Breast epithelium (tissue), 3 donors: ENCODE data around the gene ALPI.

Experiments used
- POLR2A ChIP-seq: fragments of 450-650 bp; IDR thresholded peaks from one replicate; pipeline ENCODE4 v1.6.1; 2016; ENCODE audit warnings: antibody characterized with exemption, mild to moderate bottlenecking, moderate library complexity
- POLR2AphosphoS5 ChIP-seq, 3 donors: sonication (generic); formaldehyde crosslinking; IDR thresholded peaks; one replicate each; pipeline ENCODE4 v1.6.1; 2017; ENCODE audit warnings: antibody characterized with exemption in 3 of 3
- TF ChIP-seq, protein P1 (sequence below), 3 donors: fragments of 450-650 bp; IDR thresholded peaks; one replicate each; pipeline ENCODE4 v1.5.1; 2016 to 2017; ENCODE audit warnings: antibody characterized with exemption in 3 of 3, mild to moderate bottlenecking in 3 of 3, moderate library complexity in 3 of 3

DNA sequence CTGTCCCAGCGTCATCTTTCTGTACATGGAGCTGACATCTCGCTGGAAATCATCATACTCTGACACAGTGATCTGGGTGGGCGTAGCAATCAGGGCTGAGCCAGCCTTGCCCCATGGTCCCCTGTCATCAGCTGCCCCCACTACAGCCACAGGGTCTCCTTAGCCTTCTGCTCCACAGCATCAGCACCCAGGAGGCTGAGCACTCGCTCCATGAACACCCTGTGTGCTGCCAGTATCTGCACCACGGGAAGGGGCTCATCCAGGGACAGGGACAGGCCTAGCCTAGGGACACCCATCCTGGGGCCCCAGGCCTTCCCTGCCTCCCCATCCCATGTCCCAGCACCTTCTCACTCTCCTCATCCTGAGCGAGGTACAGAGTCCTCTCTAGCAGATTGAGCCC is 37.9 kb upstream of the ALPI start:
- TF ChIP-seq, protein P1, sequence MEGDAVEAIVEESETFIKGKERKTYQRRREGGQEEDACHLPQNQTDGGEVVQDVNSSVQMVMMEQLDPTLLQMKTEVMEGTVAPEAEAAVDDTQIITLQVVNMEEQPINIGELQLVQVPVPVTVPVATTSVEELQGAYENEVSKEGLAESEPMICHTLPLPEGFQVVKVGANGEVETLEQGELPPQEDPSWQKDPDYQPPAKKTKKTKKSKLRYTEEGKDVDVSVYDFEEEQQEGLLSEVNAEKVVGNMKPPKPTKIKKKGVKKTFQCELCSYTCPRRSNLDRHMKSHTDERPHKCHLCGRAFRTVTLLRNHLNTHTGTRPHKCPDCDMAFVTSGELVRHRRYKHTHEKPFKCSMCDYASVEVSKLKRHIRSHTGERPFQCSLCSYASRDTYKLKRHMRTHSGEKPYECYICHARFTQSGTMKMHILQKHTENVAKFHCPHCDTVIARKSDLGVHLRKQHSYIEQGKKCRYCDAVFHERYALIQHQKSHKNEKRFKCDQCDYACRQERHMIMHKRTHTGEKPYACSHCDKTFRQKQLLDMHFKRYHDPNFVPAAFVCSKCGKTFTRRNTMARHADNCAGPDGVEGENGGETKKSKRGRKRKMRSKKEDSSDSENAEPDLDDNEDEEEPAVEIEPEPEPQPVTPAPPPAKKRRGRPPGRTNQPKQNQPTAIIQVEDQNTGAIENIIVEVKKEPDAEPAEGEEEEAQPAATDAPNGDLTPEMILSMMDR (IDR thresholded peaks at IDR 0.05) = no peak
- TF ChIP-seq POLR2AphosphoS5 (IDR thresholded peaks at IDR 0.05) (no peak), POLR2A (no peak)
